ENCODE measurements around the gene RNF152.

GRCh38 chr18:61865466-61866175 lies 27.2 kb downstream of the RNF152 start:
- TF ChIP-seq EZH2 (conservative IDR thresholded peaks at IDR 0.05; ENCODE audit: low read depth, low read length) (no peak), EP300 (IDR thresholded peaks at IDR 0.05; ENCODE audit: low read depth in 2 of 2, low read length in 2 of 2) (no peak), EP300 (CRISPR knock-in tag; IDR thresholded peaks at IDR 0.05; ENCODE audit: borderline replicate concordance) (no peak)
